Measurements from ENCODE around the gene AP3B1.

- TF ChIP-seq CTCF (IDR thresholded peaks at IDR 0.05; ENCODE audit: borderline replicate concordance, extremely low read depth, low read length, poor library complexity, severe bottlenecking) = no peak
- no peak for TF ChIP-seq EZH2 (IDR thresholded peaks at IDR 0.05; ENCODE audit: borderline replicate concordance, low read depth, low read length, severe bottlenecking)
Observed at GRCh38 chr5:78294248-78295034, at the start of gene AP3B1.
